Neural crest cell (in vitro differentiated cells): ENCODE results near the gene FANCC. TPM values are rescaled to one million over a fixed set of nuclear protein-coding genes. Genes with fewer than 3 reads are reported as not detected.

Source experiments
- DNase-seq: peaks from one replicate; pipeline ENCODE4 v3.0.0; 2021; ENCODE audit warnings: low read depth, mixed read lengths, low spot score
- H3K27ac Mint-ChIP-seq: one replicate; pipeline ENCODE4 v1.8.0; 2021; ENCODE audit warnings: mild to moderate bottlenecking, mixed read lengths; ENCODE audit not compliant: unreplicated experiment
- H3K27me3 Mint-ChIP-seq: 2 replicates; pipeline ENCODE4 v1.8.0; 2021; ENCODE audit warnings: low read depth, mild to moderate bottlenecking, mixed read lengths
- H3K36me3 Mint-ChIP-seq: 2 replicates; pipeline ENCODE4 v1.8.0; 2021; ENCODE audit warnings: low read depth, mild to moderate bottlenecking, mixed read lengths
- H3K4me1 Mint-ChIP-seq: 2 replicates; pipeline ENCODE4 v1.8.0; 2021; ENCODE audit warnings: mixed read lengths
- H3K4me3 Mint-ChIP-seq: one replicate; pipeline ENCODE4 v1.8.0; 2021; ENCODE audit warnings: mild to moderate bottlenecking, mixed read lengths
- H3K9me3 Mint-ChIP-seq: 2 replicates; pipeline ENCODE4 v1.8.0; 2021; ENCODE audit warnings: mixed read lengths
- total RNA-seq: library from RNA; stranded (reverse); gene quantifications from 2 replicates; pipeline ENCODE4 v1.2.1, GENCODE V29; 2021
- TF ChIP-seq, protein P1 (sequence below): fragments of 200-600 bp; sonication (generic); conservative IDR thresholded peaks from 2 replicates; pipeline ENCODE4 v1.5.0; 2021; ENCODE audit warnings: antibody characterized with exemption, mild to moderate bottlenecking

FANCC gene
- total RNA-seq, 1 donor from 2014 or later = 24.6 TPM

DNA sequence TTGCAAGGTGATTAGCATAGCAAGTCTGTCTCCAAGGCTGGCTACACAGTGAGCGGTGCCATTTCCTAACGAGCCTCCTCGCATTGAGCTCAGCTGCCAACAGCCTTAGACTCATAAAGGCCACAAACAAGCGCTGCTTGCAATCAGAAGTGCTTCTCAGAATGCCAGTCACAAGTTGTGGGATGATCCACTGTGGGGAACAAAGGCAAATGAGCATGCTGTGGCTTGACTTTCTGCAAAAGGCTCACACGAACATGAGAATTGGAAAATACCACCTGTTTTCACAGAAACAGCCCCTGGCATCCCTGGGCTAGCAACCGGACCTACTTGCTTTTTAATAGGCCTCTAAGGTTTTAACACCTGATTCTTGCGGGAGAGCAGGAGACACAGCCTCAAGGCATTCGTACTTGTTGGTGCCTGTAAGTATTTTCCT lies 215.5 kb downstream of the FANCC start:
- Mint-ChIP-seq H3K27me3 (no peaks in the 10 kb centered on the region), H3K4me3 (no peak overlapping the region), H3K4me1 (peaks cover 18% of the 10 kb centered on the region), H3K36me3 (peaks cover 21% of the 10 kb centered on the region), H3K9me3 (no peaks in the 10 kb centered on the region), H3K27ac (no peak overlapping the region)
- no peak for DNase-seq
- TF ChIP-seq, protein P1, sequence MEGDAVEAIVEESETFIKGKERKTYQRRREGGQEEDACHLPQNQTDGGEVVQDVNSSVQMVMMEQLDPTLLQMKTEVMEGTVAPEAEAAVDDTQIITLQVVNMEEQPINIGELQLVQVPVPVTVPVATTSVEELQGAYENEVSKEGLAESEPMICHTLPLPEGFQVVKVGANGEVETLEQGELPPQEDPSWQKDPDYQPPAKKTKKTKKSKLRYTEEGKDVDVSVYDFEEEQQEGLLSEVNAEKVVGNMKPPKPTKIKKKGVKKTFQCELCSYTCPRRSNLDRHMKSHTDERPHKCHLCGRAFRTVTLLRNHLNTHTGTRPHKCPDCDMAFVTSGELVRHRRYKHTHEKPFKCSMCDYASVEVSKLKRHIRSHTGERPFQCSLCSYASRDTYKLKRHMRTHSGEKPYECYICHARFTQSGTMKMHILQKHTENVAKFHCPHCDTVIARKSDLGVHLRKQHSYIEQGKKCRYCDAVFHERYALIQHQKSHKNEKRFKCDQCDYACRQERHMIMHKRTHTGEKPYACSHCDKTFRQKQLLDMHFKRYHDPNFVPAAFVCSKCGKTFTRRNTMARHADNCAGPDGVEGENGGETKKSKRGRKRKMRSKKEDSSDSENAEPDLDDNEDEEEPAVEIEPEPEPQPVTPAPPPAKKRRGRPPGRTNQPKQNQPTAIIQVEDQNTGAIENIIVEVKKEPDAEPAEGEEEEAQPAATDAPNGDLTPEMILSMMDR = no peak

DNA sequence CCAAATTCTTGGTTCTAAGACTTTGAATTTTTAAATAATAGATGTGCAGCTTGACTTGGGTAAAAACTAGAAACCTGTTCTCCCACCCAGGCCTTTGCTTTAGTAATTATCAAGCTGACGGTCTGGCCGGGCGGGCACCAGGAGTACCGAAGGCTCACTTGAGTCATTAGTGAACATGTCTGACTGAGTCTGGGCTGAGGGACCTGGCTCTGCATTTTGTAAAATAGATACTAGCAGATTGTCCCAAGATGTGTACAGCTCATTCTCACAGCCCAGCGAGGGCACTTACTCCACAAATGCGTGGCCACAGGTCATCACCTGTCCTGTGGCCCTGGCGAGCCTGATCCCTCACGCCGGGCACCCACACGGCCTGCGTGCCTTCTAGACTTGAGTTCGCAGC lies 216.2 kb downstream of the FANCC start:
- Mint-ChIP-seq H3K4me1 (peaks cover 20% of the 10 kb centered on the region), H3K27me3 (no peaks in the 10 kb centered on the region), H3K27ac (peak overlapping the region; percentile 41), H3K36me3 (peaks cover 16% of the 10 kb centered on the region), H3K4me3 (no peak overlapping the region), H3K9me3 (no peaks in the 10 kb centered on the region)
- DNase-seq = no peak
- TF ChIP-seq, protein P1 = no peak

DNA sequence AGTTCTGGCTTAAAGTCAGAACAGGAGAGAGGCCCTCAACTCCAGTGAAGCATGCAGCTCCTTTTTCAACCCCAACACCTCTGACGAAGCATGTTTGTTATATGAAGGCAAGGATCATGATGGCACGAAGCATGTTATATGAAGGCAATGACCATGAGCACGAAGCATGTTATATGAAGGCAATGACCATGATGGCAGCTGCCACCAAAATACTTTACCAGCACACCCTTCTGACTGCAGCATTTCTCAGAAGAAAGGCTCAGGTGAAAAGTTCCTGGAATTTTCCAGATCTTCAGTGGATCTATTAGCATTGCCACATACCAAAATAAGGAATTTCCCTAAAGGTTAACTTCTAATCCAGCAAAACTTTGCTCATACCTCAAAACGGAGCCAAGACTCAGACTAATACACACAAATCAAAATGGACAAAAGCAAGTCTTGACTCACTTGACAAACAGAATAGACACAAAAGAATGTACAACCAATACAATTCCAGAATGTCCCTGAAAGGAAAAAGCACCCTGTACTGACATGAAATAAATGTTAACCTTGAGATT lies 217.4 kb downstream of the FANCC start:
- H3K9me3 Mint-ChIP-seq = no peaks in the 10 kb centered on the region
- H3K36me3 Mint-ChIP-seq = peaks cover 12% of the 10 kb centered on the region
- H3K27ac Mint-ChIP-seq = no peak overlapping the region
- H3K4me1 Mint-ChIP-seq = peaks cover 31% of the 10 kb centered on the region
- H3K27me3 Mint-ChIP-seq = peaks cover 1% of the 10 kb centered on the region
- DNase-seq = no peak
- no peak overlapping the region for H3K4me3 Mint-ChIP-seq
- TF ChIP-seq, protein P1 = no peak

DNA sequence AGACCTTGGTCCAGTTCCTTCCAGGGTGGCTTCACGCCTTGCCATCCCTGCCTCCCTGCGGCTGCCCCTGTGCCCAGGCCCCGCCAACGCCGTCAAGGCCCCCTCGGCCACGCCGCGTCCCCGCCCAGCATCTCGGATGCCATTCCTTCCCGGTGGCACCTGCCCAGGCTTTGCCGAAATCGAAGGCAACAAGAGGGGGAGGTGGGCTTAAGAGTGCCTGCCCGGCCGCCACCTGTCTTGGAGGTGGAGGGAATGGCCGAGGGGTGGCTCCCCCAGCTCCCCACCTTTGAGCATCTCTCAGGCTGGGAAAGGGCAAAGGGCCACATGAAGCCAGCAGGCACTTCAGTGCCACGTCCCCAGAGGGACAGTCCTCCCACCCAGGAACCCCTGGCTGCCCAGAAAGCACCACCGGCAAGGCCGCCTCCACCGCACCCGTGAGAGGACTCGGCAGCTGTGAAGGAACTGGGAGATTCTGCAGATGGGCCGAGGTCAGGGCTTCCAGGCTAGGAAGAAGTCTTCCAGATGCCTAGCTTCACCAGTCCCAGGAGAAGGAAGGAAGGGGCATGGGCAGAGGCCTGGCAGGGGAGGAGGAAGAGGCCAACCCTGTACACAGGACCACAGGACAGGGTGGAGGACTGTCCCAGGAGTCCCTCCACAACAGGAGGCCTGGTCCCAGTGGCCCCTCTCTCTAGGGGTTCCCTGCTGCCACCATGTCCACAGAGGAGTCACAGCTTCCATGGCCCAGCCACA lies 218.0 kb downstream of the FANCC start:
- no peak for DNase-seq
- Mint-ChIP-seq H3K27me3 (peaks cover 3% of the 10 kb centered on the region), H3K36me3 (peaks cover 14% of the 10 kb centered on the region), H3K4me1 (peaks cover 35% of the 10 kb centered on the region), H3K27ac (no peak overlapping the region), H3K9me3 (no peaks in the 10 kb centered on the region), H3K4me3 (no peak overlapping the region)
- TF ChIP-seq, protein P1 = no peak

DNA sequence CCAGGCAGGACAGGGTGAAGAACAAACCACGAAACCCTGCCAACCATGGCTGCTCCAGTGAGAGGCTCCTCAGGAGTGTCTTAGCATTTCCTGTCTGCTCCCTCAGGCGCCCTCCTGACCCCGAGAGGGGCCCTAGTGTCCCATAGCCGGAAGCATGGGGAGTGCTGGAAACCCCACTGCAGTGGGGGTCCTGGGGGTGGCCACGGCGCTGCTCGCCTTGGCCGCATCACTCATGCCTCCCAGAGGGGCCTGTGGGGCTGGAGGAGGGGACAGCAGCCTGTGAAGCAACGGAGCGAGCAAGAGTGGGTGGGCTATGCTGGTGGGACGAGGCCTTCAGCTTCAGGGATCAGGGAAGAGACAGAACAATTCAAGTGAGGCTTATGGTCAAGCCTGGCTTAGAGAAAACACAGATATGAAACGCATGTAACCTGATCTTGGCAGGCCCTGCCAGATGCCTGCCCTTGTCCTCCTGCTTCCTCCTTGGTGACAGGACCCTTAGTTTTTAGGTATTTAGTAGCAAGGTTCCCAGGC lies 219.1 kb downstream of the FANCC start:
- Mint-ChIP-seq H3K36me3 (peaks cover 14% of the 10 kb centered on the region), H3K4me1 (peaks cover 45% of the 10 kb centered on the region), H3K9me3 (no peaks in the 10 kb centered on the region), H3K4me3 (peak overlapping the region; percentile 71), H3K27ac (peak overlapping the region; percentile 90), H3K27me3 (peaks cover 3% of the 10 kb centered on the region)
- TF ChIP-seq, protein P1 = no peak
- no peak for DNase-seq
